Activated T-helper 2 cell treated with anti-CD3 and anti-CD28 coated beads, Interferon-gamma antibody, Interleukin-2, Interleukin-4, amounts not matched to agents 10 μg/mL and 5 μg/mL and 100 μg/mL, durations not matched to agents 14 hours and 24 hours and 36 hours (primary cell): ENCODE measurements around the gene CRYGN. TPM values are rescaled to one million over a fixed set of nuclear protein-coding genes. Genes with fewer than 3 reads are reported as not detected.
A peak's percentile ranks its signal among the peaks of the same experiment; 100 is the strongest.

Source experiments
- DNase-seq: peaks from one replicate; pipeline ENCODE4 v3.0.0; 2021; ENCODE audit warnings: low spot score
- H3K27ac Mint-ChIP-seq: one replicate; pipeline ENCODE4 v1.8.0; 2021; ENCODE audit warnings: mixed read lengths
- H3K27me3 Mint-ChIP-seq: one replicate; pipeline ENCODE4 v1.8.0; 2021; ENCODE audit warnings: low read depth, mixed read lengths
- H3K36me3 Mint-ChIP-seq: one replicate; pipeline ENCODE4 v1.8.0; 2021; ENCODE audit warnings: low read depth, mixed read lengths
- H3K4me1 Mint-ChIP-seq: one replicate; pipeline ENCODE4 v1.8.0; 2021; ENCODE audit warnings: low read depth, mixed read lengths
- H3K4me3 Mint-ChIP-seq: one replicate; pipeline ENCODE4 v1.8.0; 2021; ENCODE audit warnings: low read depth, mild to moderate bottlenecking, moderate library complexity, mixed read lengths
- H3K9me3 Mint-ChIP-seq: one replicate; pipeline ENCODE4 v1.8.0; 2021; ENCODE audit warnings: mixed read lengths
- intact Hi-C: fragments of 100-400 bp; cut with micrococcal nuclease; formaldehyde crosslinking; loops from one replicate; pipeline ENCODE4 v1.15.1; 2023
- total RNA-seq: library from RNA; stranded (reverse); gene quantifications from 2 replicates; pipeline ENCODE4 v1.2.3, GENCODE V29; 2022

The CRYGN gene
- total RNA-seq, 1 donor from 2014 or later = not detected

- Mint-ChIP-seq H3K27me3 (peaks cover 34% of the 10 kb centered on the region), H3K27ac (no peak overlapping the region), H3K36me3 (no peaks in the 10 kb centered on the region), H3K4me1 (peaks cover 4% of the 10 kb centered on the region), H3K4me3 (no peak overlapping the region), H3K9me3 (no peaks in the 10 kb centered on the region)
- DNase-seq = no peak
- intact Hi-C loops = no loop called here
Observed at GRCh38 chr7:151384352-151384697, 55.6 kb downstream of the CRYGN start.

GRCh38 chr7:151383638-151384351, 56.1 kb downstream of the CRYGN start:
- no peaks in the 10 kb centered on the region for H3K36me3 Mint-ChIP-seq
- H3K4me1 Mint-ChIP-seq = peaks cover 4% of the 10 kb centered on the region
- H3K4me3 Mint-ChIP-seq = no peak overlapping the region
- intact Hi-C loops = no loop called here
- no peak for DNase-seq
- no peaks in the 10 kb centered on the region for H3K9me3 Mint-ChIP-seq
- peaks cover 34% of the 10 kb centered on the region for H3K27me3 Mint-ChIP-seq
- H3K27ac Mint-ChIP-seq = no peak overlapping the region

GRCh38 chr7:151382079-151382885, 57.7 kb downstream of the CRYGN start:
- peaks cover 4% of the 10 kb centered on the region for H3K4me1 Mint-ChIP-seq
- H3K9me3 Mint-ChIP-seq = no peaks in the 10 kb centered on the region
- H3K4me3 Mint-ChIP-seq = peak overlapping the region; percentile 38
- no peak for DNase-seq
- H3K27ac Mint-ChIP-seq = no peak overlapping the region
- intact Hi-C loops = no loop called here
- H3K36me3 Mint-ChIP-seq = peaks cover 11% of the 10 kb centered on the region
- peaks cover 34% of the 10 kb centered on the region for H3K27me3 Mint-ChIP-seq

- Mint-ChIP-seq H3K27ac (no peak overlapping the region), H3K36me3 (peaks cover 11% of the 10 kb centered on the region), H3K4me3 (no peak overlapping the region), H3K27me3 (peaks cover 34% of the 10 kb centered on the region), H3K9me3 (no peaks in the 10 kb centered on the region), H3K4me1 (peaks cover 4% of the 10 kb centered on the region)
- intact Hi-C loops = no loop called here
- DNase-seq = no peak
Observed at GRCh38 chr7:151381348-151382078, 58.4 kb downstream of the CRYGN start.

- Mint-ChIP-seq H3K4me1 (peaks cover 4% of the 10 kb centered on the region), H3K27me3 (peaks cover 32% of the 10 kb centered on the region), H3K4me3 (no peak overlapping the region), H3K9me3 (no peaks in the 10 kb centered on the region), H3K36me3 (peaks cover 11% of the 10 kb centered on the region), H3K27ac (no peak overlapping the region)
- no peak for DNase-seq
- intact Hi-C loops = no loop called here
Observed at GRCh38 chr7:151381098-151381347, 58.9 kb downstream of the CRYGN start.

- intact Hi-C loops = no loop called here
- Mint-ChIP-seq H3K9me3 (no peaks in the 10 kb centered on the region), H3K27me3 (peaks cover 31% of the 10 kb centered on the region), H3K36me3 (peaks cover 11% of the 10 kb centered on the region), H3K4me1 (peaks cover 4% of the 10 kb centered on the region), H3K4me3 (no peak overlapping the region), H3K27ac (no peak overlapping the region)
- DNase-seq = no peak
Observed at GRCh38 chr7:151380199-151381097, 59.5 kb downstream of the CRYGN start.

DNA sequence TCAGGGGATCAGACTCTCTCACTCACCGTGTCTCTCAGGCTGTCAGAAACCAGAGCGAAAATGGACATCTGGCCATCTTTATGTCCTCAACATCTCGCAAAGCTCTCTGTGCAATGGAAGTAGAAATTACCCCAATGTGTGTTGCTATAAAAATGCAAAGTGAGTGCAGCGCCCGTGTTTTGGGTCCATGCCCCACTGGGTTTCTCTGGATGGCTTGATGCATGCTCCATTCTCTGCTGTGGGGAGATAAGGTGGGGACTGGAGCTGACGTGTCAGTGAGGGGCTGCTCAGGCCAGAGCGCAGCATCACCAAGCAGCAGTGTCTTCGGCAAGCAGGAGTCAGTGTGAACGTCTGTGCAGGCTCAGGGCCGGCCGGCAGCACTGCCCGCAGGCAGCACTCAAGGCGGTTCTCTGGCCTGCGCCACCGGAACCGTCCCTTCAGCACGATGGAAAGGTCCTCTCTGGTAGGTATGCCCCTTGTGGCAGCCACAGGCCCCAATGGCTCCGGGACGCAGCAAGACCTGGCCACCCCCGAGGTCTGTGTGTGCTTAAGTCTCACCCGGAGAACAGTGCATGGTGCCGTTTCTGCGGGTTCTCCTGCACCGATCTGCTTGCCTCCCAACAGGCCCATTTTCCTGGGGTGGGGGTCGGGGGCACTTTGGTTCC, 60.3 kb downstream of the CRYGN start:
- H3K36me3 Mint-ChIP-seq = peaks cover 11% of the 10 kb centered on the region
- H3K27me3 Mint-ChIP-seq = peaks cover 27% of the 10 kb centered on the region
- no peak for DNase-seq
- intact Hi-C loops = no loop called here
- H3K9me3 Mint-ChIP-seq = no peaks in the 10 kb centered on the region
- no peak overlapping the region for H3K27ac Mint-ChIP-seq
- H3K4me3 Mint-ChIP-seq = no peak overlapping the region
- peaks cover 4% of the 10 kb centered on the region for H3K4me1 Mint-ChIP-seq

GRCh38 chr7:151379193-151379520, 60.8 kb downstream of the CRYGN start:
- peaks cover 4% of the 10 kb centered on the region for H3K4me1 Mint-ChIP-seq
- H3K27ac Mint-ChIP-seq = no peak overlapping the region
- H3K9me3 Mint-ChIP-seq = no peaks in the 10 kb centered on the region
- H3K36me3 Mint-ChIP-seq = peaks cover 11% of the 10 kb centered on the region
- H3K27me3 Mint-ChIP-seq = peaks cover 22% of the 10 kb centered on the region
- intact Hi-C loops = no loop called here
- H3K4me3 Mint-ChIP-seq = no peak overlapping the region
- DNase-seq = no peak

Other genes with a start within 250 kb of the CRYGN start
- gene H2BK1, start 229.7 kb downstream of the CRYGN start, total RNA-seq = not detected in 2 replicates
- gene ABCF2, start 212.9 kb downstream of the CRYGN start, total RNA-seq = 63.4 and 69.2 TPM in 2 replicates
- 43.8 and 46.0 TPM in 2 replicates for gene CHPF2, start 207.7 kb downstream of the CRYGN start, total RNA-seq
- gene SMARCD3, start 191.4 kb downstream of the CRYGN start, total RNA-seq = 2.9 and 3.3 TPM in 2 replicates
- gene NUB1, start 98.3 kb downstream of the CRYGN start, total RNA-seq = 49.2 and 57.0 TPM in 2 replicates
- not detected in 2 replicates for gene WDR86, start 30.1 kb downstream of the CRYGN start, total RNA-seq
- gene RHEB, start 79.8 kb upstream of the CRYGN start, total RNA-seq = 52.8 and 60.5 TPM in 2 replicates